NT2/D1 (cell line): ENCODE measurements around the gene PPM1H.

Experiments
- DNase-seq: peaks from one replicate; pipeline ENCODE4 v3.0.0-alpha.2; 2011; ENCODE audit warnings: low read depth, low spot score
- H3K27me3 ChIP-seq: 2 replicates; pipeline ENCODE4 v1.6.0; 2011; ENCODE audit warnings: mild to moderate bottlenecking; ENCODE audit not compliant: insufficient read length, insufficient read depth
- H3K36me3 ChIP-seq: 2 replicates; pipeline ENCODE4 v1.6.1; 2011; ENCODE audit warnings: mild to moderate bottlenecking, low read length, mixed read lengths; ENCODE audit not compliant: insufficient read depth, insufficient read length
- H3K4me1 ChIP-seq: 2 replicates; pipeline ENCODE4 v1.5.1; 2011; ENCODE audit not compliant: insufficient read depth, insufficient read length
- H3K4me3 ChIP-seq: 2 replicates; pipeline ENCODE4 v1.5.1; 2011; ENCODE audit warnings: low read depth; ENCODE audit not compliant: insufficient read length
- H3K9ac ChIP-seq: 2 replicates; pipeline ENCODE4 v1.6.0; 2011; ENCODE audit warnings: low read depth; ENCODE audit not compliant: insufficient read length
- H3K9me3 ChIP-seq: 2 replicates; pipeline ENCODE4 v1.5.1; 2011; ENCODE audit warnings: mild to moderate bottlenecking, low read length; ENCODE audit not compliant: insufficient read depth
- SUZ12 ChIP-seq: IDR thresholded peaks from 2 replicates; pipeline ENCODE4 v1.6.1; 2011; ENCODE audit not compliant: insufficient read length, insufficient read depth; ENCODE audit errors: extremely low read depth
- YY1 ChIP-seq: IDR thresholded peaks from 2 replicates; pipeline ENCODE4 v1.6.1; 2011; ENCODE audit not compliant: insufficient read length, insufficient read depth
- ZNF274 ChIP-seq: IDR thresholded peaks from 2 replicates; pipeline ENCODE4 v1.6.1; 2011; ENCODE audit warnings: mild to moderate bottlenecking, low read depth, low read length

Gene PPM1H

DNA sequence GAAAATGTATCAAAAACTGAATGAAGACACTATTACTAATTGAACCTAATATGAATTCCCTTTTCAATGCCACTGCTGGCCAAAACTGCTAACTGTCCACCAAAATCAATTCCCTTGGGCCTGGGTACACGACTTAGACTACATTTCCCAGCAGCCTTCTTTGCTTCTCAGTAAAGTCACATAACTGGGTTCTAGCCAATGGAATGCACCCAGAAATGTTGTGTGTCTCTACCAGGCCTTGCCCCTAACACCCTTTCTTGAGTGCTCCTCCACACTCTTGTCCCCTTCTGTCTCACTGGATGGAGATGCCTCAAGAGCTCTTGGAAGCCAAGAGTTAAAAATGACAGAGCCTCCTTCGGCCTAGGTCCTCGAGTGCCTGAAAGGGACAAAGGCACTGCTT lies 156.8 kb downstream of the PPM1H start:
- Histone ChIP-seq H3K4me1 (no peaks in the 10 kb centered on the region), H3K27me3 (no peaks in the 10 kb centered on the region), H3K9ac (no peak overlapping the region), H3K4me3 (no peak overlapping the region), H3K9me3 (no peaks in the 10 kb centered on the region), H3K36me3 (no peaks in the 10 kb centered on the region)
- DNase-seq: no peak
- no peak for TF ChIP-seq SUZ12
- TF ChIP-seq YY1: no peak
- TF ChIP-seq ZNF274: no peak

DNA sequence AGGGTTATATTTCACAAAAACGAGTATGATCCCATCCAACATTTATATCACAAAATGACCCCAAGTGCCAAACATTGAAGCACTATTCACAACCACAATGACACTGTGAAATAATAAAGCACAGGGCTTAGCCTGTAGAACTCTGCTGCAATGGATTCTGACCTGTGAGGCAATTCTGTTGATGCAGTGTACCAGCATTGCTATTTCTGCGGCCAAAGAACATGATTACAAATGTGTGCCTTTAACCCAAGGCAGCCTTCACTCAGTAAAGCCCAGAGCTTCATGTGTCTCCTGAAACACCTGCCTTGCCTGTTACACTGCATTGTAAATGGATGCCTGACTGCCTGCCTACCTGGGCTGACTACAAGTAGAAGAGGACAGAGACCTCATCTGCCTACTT lies 158.0 kb downstream of the PPM1H start:
- no peak overlapping the region for H3K9ac ChIP-seq
- no peak for DNase-seq
- H3K4me1 ChIP-seq: no peaks in the 10 kb centered on the region
- TF ChIP-seq YY1 (no peak), ZNF274 (no peak), SUZ12 (no peak)
- H3K4me3 ChIP-seq: no peak overlapping the region
- H3K36me3 ChIP-seq: no peaks in the 10 kb centered on the region
- H3K27me3 ChIP-seq: no peaks in the 10 kb centered on the region
- no peaks in the 10 kb centered on the region for H3K9me3 ChIP-seq

DNA sequence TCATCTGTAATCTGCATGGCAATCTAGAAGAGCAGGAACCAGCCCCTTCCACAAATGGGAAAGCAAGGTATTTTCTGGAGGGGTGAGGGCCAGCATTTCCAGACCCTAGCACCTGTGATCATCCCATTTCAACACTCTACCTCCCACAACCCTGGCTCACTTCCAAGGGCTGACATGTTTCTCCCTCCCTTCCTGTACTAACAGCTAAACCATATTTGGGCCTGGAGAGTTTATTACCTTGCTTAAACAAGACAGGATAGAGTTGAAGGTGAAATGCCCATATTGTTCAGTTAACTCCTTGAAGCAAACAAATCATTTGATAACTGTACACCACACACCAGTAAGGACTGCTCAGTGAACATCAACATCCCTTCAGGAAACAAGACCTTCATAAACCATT lies 158.4 kb downstream of the PPM1H start:
- no peaks in the 10 kb centered on the region for H3K27me3 ChIP-seq
- no peak overlapping the region for H3K4me3 ChIP-seq
- no peaks in the 10 kb centered on the region for H3K4me1 ChIP-seq
- H3K9ac ChIP-seq: no peak overlapping the region
- TF ChIP-seq YY1 (no peak), SUZ12 (no peak), ZNF274 (no peak)
- H3K36me3 ChIP-seq: no peaks in the 10 kb centered on the region
- no peaks in the 10 kb centered on the region for H3K9me3 ChIP-seq
- DNase-seq: no peak

DNA sequence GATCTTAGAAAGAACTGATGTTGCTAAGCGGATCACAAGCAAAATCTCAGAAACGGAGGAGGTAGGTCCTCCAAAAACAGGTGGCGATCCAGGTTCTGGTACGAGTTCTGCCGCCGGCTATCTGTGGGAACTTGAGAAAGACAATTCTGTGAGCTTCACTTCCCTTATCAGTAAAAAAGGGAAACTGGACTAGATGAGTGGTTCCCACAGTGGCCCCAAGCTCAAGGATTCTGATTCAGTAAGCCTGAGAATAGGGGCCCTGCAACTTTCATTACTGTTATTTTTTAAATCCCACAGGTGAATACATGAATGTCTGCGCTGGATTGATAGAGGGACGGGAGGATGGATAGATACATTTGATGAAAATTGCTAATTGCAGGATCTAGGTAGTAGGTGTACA lies 160.2 kb downstream of the PPM1H start:
- H3K27me3 ChIP-seq: no peaks in the 10 kb centered on the region
- H3K9ac ChIP-seq: no peak overlapping the region
- no peaks in the 10 kb centered on the region for H3K9me3 ChIP-seq
- H3K4me3 ChIP-seq: no peak overlapping the region
- H3K36me3 ChIP-seq: no peaks in the 10 kb centered on the region
- peaks cover under 1% of the 10 kb centered on the region for H3K4me1 ChIP-seq
- TF ChIP-seq YY1: no peak
- TF ChIP-seq ZNF274: no peak
- TF ChIP-seq SUZ12: no peak
- no peak for DNase-seq

DNA sequence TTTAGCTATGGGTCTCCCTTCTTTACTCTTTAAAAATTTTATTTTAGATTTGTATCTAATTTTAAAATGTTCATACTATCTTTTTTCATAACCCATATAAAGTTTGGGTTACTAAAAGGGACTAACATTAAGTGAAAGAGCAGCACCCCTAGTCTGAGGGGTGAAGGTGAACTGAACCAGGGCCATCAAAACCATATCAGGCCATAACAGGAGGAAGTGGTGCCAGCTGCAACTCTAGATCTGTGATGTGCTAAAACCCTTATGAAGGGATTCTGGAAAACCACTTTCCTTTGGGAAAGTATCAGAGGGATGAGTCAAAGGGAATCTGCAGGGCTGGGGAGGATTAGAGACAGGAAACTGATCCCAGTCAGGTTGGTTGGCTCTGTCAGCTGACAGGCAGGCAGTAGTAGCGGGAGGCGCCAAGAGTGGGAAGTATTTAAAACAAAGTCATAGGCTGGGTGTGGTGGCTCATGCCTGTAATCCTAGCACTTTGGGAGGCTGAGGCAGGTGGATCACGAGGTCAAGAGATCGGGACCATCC lies 162.5 kb downstream of the PPM1H start:
- TF ChIP-seq SUZ12 (no peak), ZNF274 (no peak), YY1 (no peak)
- Histone ChIP-seq H3K4me3 (no peak overlapping the region), H3K27me3 (no peaks in the 10 kb centered on the region), H3K9ac (no peak overlapping the region), H3K36me3 (no peaks in the 10 kb centered on the region), H3K4me1 (peaks cover 2% of the 10 kb centered on the region), H3K9me3 (no peaks in the 10 kb centered on the region)
- no peak for DNase-seq

DNA sequence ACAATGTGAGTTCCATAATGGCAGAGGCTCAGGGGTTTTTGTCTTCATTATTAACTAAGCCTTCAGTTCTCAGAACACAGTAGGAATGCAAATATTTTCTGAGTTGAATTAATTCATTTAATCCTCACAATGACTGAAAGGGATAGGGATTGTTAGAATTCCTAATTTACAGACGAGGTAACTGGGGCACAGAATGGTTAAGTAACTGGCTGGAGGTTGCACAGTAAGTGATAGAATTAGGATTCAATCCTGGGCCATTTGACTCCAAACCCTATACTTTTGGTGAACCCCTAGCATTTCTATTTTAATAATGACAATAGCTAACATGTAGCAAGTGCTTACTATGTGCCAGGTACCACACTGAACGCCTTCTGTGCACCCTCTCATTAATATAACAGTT lies 163.1 kb downstream of the PPM1H start:
- Histone ChIP-seq H3K9me3 (no peaks in the 10 kb centered on the region), H3K27me3 (no peaks in the 10 kb centered on the region), H3K36me3 (no peaks in the 10 kb centered on the region), H3K4me1 (peaks cover 5% of the 10 kb centered on the region), H3K4me3 (no peak overlapping the region), H3K9ac (no peak overlapping the region)
- no peak for DNase-seq
- TF ChIP-seq ZNF274: no peak
- TF ChIP-seq YY1: no peak
- TF ChIP-seq SUZ12: no peak

DNA sequence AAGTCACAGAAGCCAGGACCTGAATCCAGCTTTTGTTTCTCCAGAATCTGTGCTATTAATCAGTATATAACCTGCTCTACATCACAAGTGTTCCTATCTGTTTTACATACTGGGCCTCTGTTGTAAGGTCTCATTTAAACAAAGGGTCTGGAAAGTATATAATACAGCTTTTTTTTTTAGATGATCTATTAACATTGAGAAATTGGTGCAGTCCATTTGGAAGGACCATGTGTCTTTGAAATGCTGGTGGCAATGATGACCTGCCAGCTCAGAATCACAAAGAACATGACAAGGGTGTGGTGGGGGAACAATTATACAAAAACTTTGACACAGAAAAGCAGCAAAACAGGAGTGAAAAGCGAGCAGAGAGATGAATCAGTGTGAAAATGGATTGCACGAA lies 164.6 kb downstream of the PPM1H start:
- H3K9me3 ChIP-seq: no peaks in the 10 kb centered on the region
- H3K4me1 ChIP-seq: peaks cover 5% of the 10 kb centered on the region
- H3K36me3 ChIP-seq: no peaks in the 10 kb centered on the region
- H3K27me3 ChIP-seq: no peaks in the 10 kb centered on the region
- no peak overlapping the region for H3K9ac ChIP-seq
- H3K4me3 ChIP-seq: no peak overlapping the region
- TF ChIP-seq SUZ12 (no peak), YY1 (no peak), ZNF274 (no peak)
- no peak for DNase-seq

DNA sequence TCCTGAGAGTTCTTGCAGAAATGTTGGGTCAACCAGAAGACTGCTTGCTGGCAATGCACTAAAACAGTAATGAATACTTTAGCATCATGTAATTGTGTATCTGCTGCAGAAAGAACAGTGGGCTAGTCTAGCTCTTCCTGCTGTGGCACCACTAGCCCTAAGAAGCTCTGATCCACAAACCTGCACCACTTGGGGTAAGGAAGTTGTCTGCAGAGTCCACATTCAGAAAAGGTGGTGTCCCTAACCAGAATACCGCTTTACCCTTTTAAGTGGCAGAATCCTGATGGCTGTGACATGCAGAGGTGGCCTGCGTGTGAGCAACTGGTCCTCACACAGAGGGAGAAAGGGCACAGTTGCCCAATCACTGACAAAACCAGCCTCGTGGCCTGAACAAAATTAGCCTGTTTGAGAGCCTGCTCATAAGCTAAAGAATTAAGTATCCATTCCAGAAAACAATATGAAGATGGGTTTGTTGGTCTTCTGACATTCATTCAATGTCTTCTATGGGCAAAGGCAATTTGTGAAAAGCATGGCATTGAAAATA lies 165.8 kb downstream of the PPM1H start:
- TF ChIP-seq ZNF274 (no peak), SUZ12 (no peak)
- Histone ChIP-seq H3K9ac (no peak overlapping the region), H3K4me1 (peaks cover 5% of the 10 kb centered on the region), H3K36me3 (no peaks in the 10 kb centered on the region), H3K9me3 (no peaks in the 10 kb centered on the region), H3K27me3 (no peaks in the 10 kb centered on the region), H3K4me3 (no peak overlapping the region)
- DNase-seq: no peak
